Smooth muscle cell of the pulmonary artery (primary cell): ENCODE measurements around the gene RAB44. TPM values are rescaled to one million over a fixed set of nuclear protein-coding genes. Genes with fewer than 3 reads are reported as not detected.

Experiments
- total RNA-seq: library from RNA; depleted of rRNA; stranded (reverse); fragments of >200 nt; gene quantifications from 2 replicates; pipeline ENCODE4 v1.2.3, GENCODE V29; 2014

Gene RAB44, protein sequence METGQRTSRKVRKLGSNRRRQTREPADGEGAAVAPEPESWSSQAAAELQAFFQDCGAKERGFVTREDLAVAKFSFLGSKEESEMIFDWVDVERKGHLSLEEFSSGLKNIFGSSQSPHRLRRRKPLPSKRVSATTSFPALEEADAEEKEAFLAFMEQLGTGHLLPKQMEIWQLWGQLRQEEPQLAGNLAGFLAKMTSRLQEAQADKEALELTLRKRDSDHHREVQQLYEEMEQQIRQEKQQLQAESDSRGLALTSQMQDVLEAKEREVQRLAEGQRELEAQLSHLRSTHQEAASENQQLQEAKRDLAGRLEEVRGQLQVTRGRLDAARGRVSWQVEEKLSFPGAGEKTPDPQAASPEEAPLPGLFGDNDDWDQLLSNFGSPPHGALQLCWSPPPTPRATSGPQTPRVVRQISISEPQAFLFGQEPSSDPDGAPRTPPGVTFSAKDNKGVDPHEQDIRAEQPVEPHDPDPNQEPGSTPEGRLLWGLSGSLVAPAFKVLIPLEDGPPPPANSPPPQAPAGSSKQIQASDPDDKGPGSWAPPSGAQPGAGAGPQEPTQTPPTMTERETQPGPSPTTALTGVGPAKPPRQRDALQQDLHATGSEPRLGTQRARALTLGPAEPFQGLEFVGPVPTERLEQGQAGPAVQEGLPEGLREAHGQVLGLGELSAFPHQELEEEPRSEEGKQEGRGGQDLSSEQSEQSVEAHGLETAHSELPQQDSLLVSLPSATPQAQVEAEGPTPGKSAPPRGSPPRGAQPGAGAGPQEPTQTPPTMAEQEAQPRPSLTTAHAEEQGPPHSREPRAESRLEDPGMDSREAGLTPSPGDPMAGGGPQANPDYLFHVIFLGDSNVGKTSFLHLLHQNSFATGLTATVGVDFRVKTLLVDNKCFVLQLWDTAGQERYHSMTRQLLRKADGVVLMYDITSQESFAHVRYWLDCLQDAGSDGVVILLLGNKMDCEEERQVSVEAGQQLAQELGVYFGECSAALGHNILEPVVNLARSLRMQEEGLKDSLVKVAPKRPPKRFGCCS
- total RNA-seq = 0.03 TPM in 1 of 2 replicates, not detected in the other

DNA sequence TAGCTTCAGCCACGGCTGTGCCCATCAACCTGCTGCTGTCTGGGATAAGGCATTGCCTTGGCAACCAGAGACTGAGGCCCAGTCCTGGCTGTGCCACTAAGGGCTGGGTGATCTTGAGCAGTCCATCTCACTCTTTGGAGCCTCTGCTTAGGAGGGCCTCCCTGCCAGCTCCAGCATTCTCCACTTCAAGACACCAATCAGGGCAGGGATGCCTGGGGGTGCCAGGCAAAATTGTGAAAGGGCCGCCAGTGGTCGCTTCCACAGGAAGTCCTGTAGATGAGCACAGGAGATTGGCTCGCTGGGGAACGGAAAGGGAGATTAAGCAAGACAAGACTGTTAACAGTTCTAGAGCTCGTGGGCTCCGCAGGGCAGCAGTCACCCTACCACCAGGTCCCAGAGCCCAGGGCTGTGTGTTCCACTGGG is at the start of gene RAB44:
Gene RAB44 (plus strand): TSS at position 346 of the 423 bp plus-strand sequence. CDS start 6,410 bp downstream, outside the sequence.

DNA sequence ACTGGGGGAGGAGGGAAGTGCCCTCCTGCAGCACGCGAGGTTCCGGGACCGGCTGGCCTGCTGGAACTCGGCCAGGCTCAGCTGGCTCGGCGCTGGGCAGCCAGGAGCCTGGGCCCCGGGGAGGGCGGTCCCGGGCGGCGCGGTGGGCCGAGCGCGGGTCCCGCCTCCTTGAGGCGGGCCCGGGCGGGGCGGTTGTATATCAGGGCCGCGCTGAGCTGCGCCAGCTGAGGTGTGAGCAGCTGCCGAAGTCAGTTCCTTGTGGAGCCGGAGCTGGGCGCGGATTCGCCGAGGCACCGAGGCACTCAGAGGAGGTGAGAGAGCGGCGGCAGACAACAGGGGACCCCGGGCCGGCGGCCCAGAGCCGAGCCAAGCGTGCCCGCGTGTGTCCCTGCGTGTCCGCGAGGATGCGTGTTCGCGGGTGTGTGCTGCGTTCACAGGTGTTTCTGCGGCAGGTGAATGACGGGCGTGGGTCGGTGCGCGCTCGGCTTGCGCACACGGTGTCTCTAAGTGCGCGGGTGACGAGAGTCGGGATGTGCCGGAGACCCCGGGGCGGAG is 19.1 kb upstream of the RAB44 start, which contains the start of gene CDKN1A:
Gene CDKN1A (plus strand): TSS at position 227 of the 555 bp plus-strand sequence. CDS start 5,388 bp downstream, outside the sequence.

Other genes with a start within 250 kb of the RAB44 start
- gene STK38, start 150.3 kb upstream of the RAB44 start, total RNA-seq = 23.7 and 25.7 TPM in 2 replicates
- gene SRSF3, start 103.5 kb upstream of the RAB44 start, total RNA-seq = 136 and 171 TPM in 2 replicates
- gene CDKN1A, start 19.1 kb upstream of the RAB44 start, total RNA-seq = 486 and 1,009 TPM in 2 replicates
- 0.17 and 0.20 TPM in 2 replicates for gene CPNE5, start 141.6 kb downstream of the RAB44 start, total RNA-seq
- gene PPIL1, start 177.0 kb downstream of the RAB44 start, total RNA-seq = 19.4 and 24.3 TPM in 2 replicates
- 61.6 and 73.6 TPM in 2 replicates for gene C6orf89, start 188.1 kb downstream of the RAB44 start, total RNA-seq